Endothelial cell of umbilical vein (primary cell): ENCODE measurements around the gene ADSS1. TPM values are rescaled to one million over a fixed set of nuclear protein-coding genes. Genes with fewer than 3 reads are reported as not detected.
A peak's percentile ranks its signal among the peaks of the same experiment; 100 is the strongest.

Experiments
- BruUV-seq: library from RNA; stranded (reverse); fragments of 400-500 nt; replicated peaks from 2 replicates; lab custom pipeline; 2021; lab: Mats Ljungman, UMichigan
- CTCF ChIA-PET: fragments of 300-600, 350-600 bp; sonication (Branson Sonifier 250); formaldehyde crosslinking; loops from one replicate; lab custom pipeline; 2021; ENCODE audit warnings: antibody characterized with exemption, inconsistent platforms; lab: Charles Lee
- POLR2A ChIA-PET: fragments of 300-600, 350-600 bp; sonication (Branson Sonifier 250); formaldehyde crosslinking; loops from one replicate; lab custom pipeline; 2021; ENCODE audit warnings: antibody characterized with exemption, inconsistent platforms; lab: Charles Lee
- DNase-seq: peaks from one replicate; pipeline ENCODE4 v3.0.0-alpha.2; 2011; ENCODE audit warnings: low read depth, low spot score
- FAIRE-seq: peaks from 2 replicates; lab custom pipeline; 2011; peaks lifted over from hg19 to GRCh38; lab: Jason Lieb, UNC
- H2AFZ ChIP-seq: 2 replicates; pipeline ENCODE4 v1.6.0; 2012; ENCODE audit warnings: low read depth, low read length, control low read depth, inconsistent platforms
- H3K27ac ChIP-seq: 2 replicates; pipeline ENCODE4 v1.5.1; 2011; ENCODE audit warnings: low read depth, mild to moderate bottlenecking, control low read depth, low read length, moderate library complexity; ENCODE audit not compliant: insufficient read depth
- H3K27me3 ChIP-seq, 2 experiments: 2 replicates each; pipeline versions ENCODE4 v1.6.0 to v1.6.1; 2011; ENCODE audit warnings: low read length in 2 of 2, mixed read lengths in 1 of 2; ENCODE audit not compliant: control insufficient read depth in 2 of 2, insufficient read depth in 2 of 2
- H3K36me3 ChIP-seq, 2 experiments: 2 replicates in 1 of 2; 3 replicates in 1 of 2; pipeline ENCODE4 v1.5.1; 2011; ENCODE audit warnings: low read length in 2 of 2, mild to moderate bottlenecking in 1 of 2, moderate library complexity in 1 of 2; ENCODE audit not compliant: control insufficient read depth in 2 of 2, insufficient read depth in 2 of 2; ENCODE audit errors: extremely low read depth in 1 of 2
- H3K4me1 ChIP-seq: 3 replicates; pipeline ENCODE4 v1.5.1; 2011; ENCODE audit warnings: mild to moderate bottlenecking, low read length; ENCODE audit not compliant: control insufficient read depth, insufficient read depth; ENCODE audit errors: extremely low read depth
- H3K4me2 ChIP-seq: 2 replicates; pipeline ENCODE4 v1.6.1; 2011; ENCODE audit warnings: low read length, control low read depth, mixed read lengths; ENCODE audit not compliant: insufficient read depth
- H3K4me3 ChIP-seq, 3 experiments: fragments of 200-600 bp in 1 of 3; sonication (generic), shearing (Covaris generic) in 1 of 3; replicated peaks in 1 of 3; 2 replicates each; pipeline ENCODE4 v1.5.1; 2011 to 2016; ENCODE audit warnings: control low read depth in 3 of 3, low read length in 3 of 3, mild to moderate bottlenecking in 2 of 3, inconsistent platforms in 1 of 3, low read depth in 1 of 3, moderate library complexity in 1 of 3; ENCODE audit not compliant: insufficient read depth in 1 of 3
- H3K79me2 ChIP-seq: 2 replicates; pipeline ENCODE4 v1.6.0; 2012; ENCODE audit warnings: low read length, inconsistent platforms; ENCODE audit not compliant: control insufficient read depth, insufficient read depth
- H3K9ac ChIP-seq: replicated peaks from 2 replicates; pipeline ENCODE3; 2011; ENCODE audit warnings: low read length, control low read depth; ENCODE audit not compliant: insufficient read depth; ENCODE audit errors: extremely low read depth
- H3K9me1 ChIP-seq: replicated peaks from 3 replicates; pipeline ENCODE4 v1.6.0; 2011; ENCODE audit warnings: mild to moderate bottlenecking, low read length; ENCODE audit not compliant: control insufficient read depth, insufficient read depth; ENCODE audit errors: extremely low read depth
- H3K9me3 ChIP-seq: replicated peaks from 2 replicates; pipeline ENCODE4 v1.5.1; 2012; ENCODE audit warnings: low read length, inconsistent platforms; ENCODE audit not compliant: control insufficient read depth, insufficient read depth
- H4K20me1 ChIP-seq: replicated peaks from 2 replicates; pipeline ENCODE3; 2011; ENCODE audit warnings: mild to moderate bottlenecking, low read length; ENCODE audit not compliant: control insufficient read depth, insufficient read depth; ENCODE audit errors: extremely low read depth
- GATA2 ChIP-seq: IDR thresholded peaks from 2 replicates; pipeline ENCODE4 v1.7.0; 2011; ENCODE audit warnings: low read depth, mild to moderate bottlenecking, moderate library complexity, mixed read lengths, low read length; ENCODE audit not compliant: insufficient read length, insufficient read depth
- MAX ChIP-seq: IDR thresholded peaks from 2 replicates; pipeline ENCODE4 v1.6.1; 2011; ENCODE audit not compliant: insufficient read depth, insufficient read length
- POLR2A ChIP-seq: IDR thresholded peaks from 2 replicates; pipeline ENCODE4 v1.6.1; 2012; ENCODE audit warnings: low read depth, mild to moderate bottlenecking, control low read depth, low read length
- dilution Hi-C: fragments of 300-500 bp; cut with MboI; formaldehyde crosslinking; loops from one replicate; pipeline ENCODE4 v1.15.0; 2019; ENCODE audit warnings: low sequenced_read_pairs; ENCODE audit not compliant: extremely low pct_ligation_motif_present
- intact Hi-C: fragments of 100-400 bp; cut with micrococcal nuclease; formaldehyde crosslinking; loops from one replicate; pipeline ENCODE4 v1.10.0; 2022
- polyA plus RNA-seq, 4 experiments: library from polyadenylated mRNA; depleted of rRNA in 3 of 4; stranded (reverse) in 3 of 4; unstranded in 1 of 4; fragments of >200 nt; gene quantifications; 2 replicates each; pipeline versions ENCODE4 v1.2.1 to v1.2.3, GENCODE V29; 2011 to 2012; ENCODE audit warnings: missing spikeins in 1 of 4
- total RNA-seq: library from RNA; stranded (reverse); gene quantifications from 2 replicates; pipeline ENCODE4 v1.2.3, GENCODE V29; 2021
- TF ChIP-seq, protein P1 (sequence below), 2 donors: IDR thresholded peaks; 1 replicate in 1 of 2; 2 replicates in 1 of 2; pipeline ENCODE4 v1.5.1; 2011; ENCODE audit warnings: low read length in 2 of 2, mild to moderate bottlenecking in 2 of 2, moderate library complexity in 2 of 2, control low read depth in 1 of 2, inconsistent platforms in 1 of 2, low read depth in 1 of 2; ENCODE audit not compliant: insufficient read depth in 1 of 2; ENCODE audit errors: extremely low read depth in 1 of 2

ADSS1 gene
- total and polyA plus RNA-seq, 2 donors (not counting 3 experiments of a cell fraction or from before 2014, with no cell fraction given), result 1.9 TPM

DNA sequence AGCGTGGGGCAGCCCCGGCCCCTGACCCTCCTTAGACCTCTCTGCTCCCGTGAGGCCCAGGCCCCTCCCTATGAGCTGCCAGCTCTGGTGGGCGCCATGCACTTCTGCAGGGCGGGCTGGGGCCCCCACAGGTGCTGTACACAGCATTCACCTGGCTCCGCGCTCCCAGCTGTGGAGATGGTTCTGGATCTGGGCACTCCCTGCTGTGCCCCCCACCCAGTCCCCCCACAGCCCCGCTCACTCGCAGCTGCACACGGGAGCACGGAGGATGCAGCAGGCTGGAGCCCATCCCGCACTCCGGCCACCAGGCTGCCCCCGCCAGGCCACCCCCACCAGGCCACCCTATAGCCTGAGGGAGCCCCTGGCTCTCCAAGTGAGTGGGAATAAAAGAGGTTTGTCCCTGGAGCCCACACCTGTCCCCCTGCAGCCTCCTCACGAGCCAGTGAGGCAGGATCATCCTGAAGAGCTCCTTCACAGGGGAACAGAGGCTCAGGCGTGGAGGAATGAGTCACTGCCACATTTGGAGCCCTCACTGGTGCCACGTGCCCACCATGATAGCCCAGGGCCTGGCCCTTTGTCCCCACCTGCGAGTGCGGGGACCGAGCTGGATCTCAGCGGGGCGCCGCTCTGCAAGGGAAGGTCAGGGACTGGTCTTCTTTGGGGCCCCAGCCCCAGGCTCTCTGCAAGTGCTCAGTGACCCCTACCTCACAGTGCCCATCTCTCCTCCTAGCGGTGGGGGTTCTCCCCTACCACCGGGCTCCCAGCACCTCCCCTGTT, 1.9 kb downstream of the ADSS1 start:
- no peaks in the 10 kb centered on the region for H3K36me3 ChIP-seq
- no peak for FAIRE-seq
- dilution Hi-C loops, result no loop called here
- ChIA-PET CTCF (interaction anchor here (0.9 to 3.2 kb wide), 6 partner anchors 10 to 100 kb away, joined by 3 to 17 read pairs (median 4); partner anchors contain the start of gene SIVA1), POLR2A (no interaction called here)
- H4K20me1 ChIP-seq, result no peaks in the 10 kb centered on the region
- H3K9me1 ChIP-seq, result no peaks in the 10 kb centered on the region
- H3K79me2 ChIP-seq, result no peaks in the 10 kb centered on the region
- DNase-seq, result no peak
- no peak overlapping the region for H3K9ac ChIP-seq
- intact Hi-C loops, result loop anchor here (2.0 kb wide), 1 partner anchor 27 kb away; the partner anchor contains the start of gene SIVA1
- no peak overlapping the region for H3K27ac ChIP-seq
- no peaks in the 10 kb centered on the region for H3K27me3 ChIP-seq
- no TSS peak for BruUV-seq
- no peak for TF ChIP-seq GATA2
- no peak overlapping the region for H2AFZ ChIP-seq
- peaks cover 5% of the 10 kb centered on the region for H3K4me1 ChIP-seq
- no peaks in the 10 kb centered on the region for H3K9me3 ChIP-seq
- no peak overlapping the region for H3K4me2 ChIP-seq
- no peak overlapping the region for H3K4me3 ChIP-seq

DNA sequence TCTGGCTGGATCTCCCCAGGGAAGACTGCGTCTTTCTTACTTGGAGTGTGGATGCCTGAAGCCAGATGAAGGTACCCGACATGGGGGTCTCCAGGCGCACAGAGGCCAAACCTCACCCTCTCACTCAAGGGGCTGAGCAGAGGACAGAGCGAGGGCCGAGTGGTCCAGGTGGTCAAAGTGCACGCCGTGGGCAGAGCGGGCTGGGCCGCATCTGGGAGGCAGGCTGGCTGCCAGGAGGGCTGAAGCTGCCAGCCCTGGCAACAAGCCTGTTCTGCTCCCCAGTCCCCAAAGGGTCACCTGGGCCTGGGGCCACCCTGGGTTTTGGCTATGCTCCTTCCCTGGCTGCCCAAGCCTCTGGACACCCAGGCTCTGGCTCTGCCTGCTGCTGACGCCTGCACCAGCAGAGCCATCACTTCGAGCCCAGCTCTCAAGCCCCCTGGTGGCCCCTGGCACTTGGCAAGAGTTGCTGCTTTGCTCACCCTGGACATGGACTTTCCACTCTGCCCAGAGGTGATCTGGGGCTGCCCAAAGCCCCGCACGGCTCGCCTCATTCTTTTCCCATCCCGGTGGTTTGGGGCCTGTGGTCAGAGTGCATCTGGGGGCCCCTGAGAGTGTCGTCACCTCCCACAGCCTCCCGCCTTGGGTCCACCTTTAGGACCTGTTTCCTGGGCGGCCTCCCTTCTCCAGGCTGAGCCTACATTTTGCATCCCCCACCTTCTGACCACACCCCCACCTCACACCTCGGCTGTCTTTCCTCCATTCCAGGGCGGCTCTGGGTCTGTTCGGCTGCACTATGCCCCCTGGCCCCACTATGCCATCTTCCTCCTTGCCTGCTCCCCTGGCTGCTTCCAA, 2.8 kb downstream of the ADSS1 start:
- intact Hi-C loops (no loop called here), dilution Hi-C loops (no loop called here)
- no peak for FAIRE-seq
- Histone ChIP-seq H3K36me3 (no peaks in the 10 kb centered on the region), H3K27ac (no peak overlapping the region), H3K4me3 (no peak overlapping the region), H2AFZ (no peak overlapping the region), H3K4me2 (no peak overlapping the region), H3K9me1 (no peaks in the 10 kb centered on the region), H3K9ac (no peak overlapping the region), H3K4me1 (peaks cover 5% of the 10 kb centered on the region), H3K79me2 (no peaks in the 10 kb centered on the region), H3K27me3 (no peaks in the 10 kb centered on the region), H4K20me1 (no peaks in the 10 kb centered on the region), H3K9me3 (no peaks in the 10 kb centered on the region)
- TF ChIP-seq POLR2A, result no peak
- TF ChIP-seq MAX, result no peak
- TF ChIP-seq, protein P1, sequence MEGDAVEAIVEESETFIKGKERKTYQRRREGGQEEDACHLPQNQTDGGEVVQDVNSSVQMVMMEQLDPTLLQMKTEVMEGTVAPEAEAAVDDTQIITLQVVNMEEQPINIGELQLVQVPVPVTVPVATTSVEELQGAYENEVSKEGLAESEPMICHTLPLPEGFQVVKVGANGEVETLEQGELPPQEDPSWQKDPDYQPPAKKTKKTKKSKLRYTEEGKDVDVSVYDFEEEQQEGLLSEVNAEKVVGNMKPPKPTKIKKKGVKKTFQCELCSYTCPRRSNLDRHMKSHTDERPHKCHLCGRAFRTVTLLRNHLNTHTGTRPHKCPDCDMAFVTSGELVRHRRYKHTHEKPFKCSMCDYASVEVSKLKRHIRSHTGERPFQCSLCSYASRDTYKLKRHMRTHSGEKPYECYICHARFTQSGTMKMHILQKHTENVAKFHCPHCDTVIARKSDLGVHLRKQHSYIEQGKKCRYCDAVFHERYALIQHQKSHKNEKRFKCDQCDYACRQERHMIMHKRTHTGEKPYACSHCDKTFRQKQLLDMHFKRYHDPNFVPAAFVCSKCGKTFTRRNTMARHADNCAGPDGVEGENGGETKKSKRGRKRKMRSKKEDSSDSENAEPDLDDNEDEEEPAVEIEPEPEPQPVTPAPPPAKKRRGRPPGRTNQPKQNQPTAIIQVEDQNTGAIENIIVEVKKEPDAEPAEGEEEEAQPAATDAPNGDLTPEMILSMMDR (IDR thresholded peaks at IDR 0.05; ENCODE audit: extremely low read depth in 1 of 2, insufficient read depth in 1 of 2, low read depth in 1 of 2, low read length in 2 of 2), result peak; percentile 18 to 29
- ChIA-PET CTCF (interaction anchor here (2.4 to 3.2 kb wide), 2 partner anchors 9 to 26 kb away, joined by 11 to 17 read pairs; partner anchors contain the start of gene SIVA1), POLR2A (no interaction called here)
- no peak for DNase-seq
- BruUV-seq, result no TSS peak
